Activated naive CD4-positive, alpha-beta T cell treated with anti-CD3 and anti-CD28 coated beads, Interleukin-2, amount 50 U/mL, for 16 hours (primary cell): Measurements from ENCODE around the gene SLC27A2.

Experiments
- DNase-seq: peaks from one replicate; pipeline ENCODE4 v3.0.0-alpha.2; 2020

The SLC27A2 gene

DNA sequence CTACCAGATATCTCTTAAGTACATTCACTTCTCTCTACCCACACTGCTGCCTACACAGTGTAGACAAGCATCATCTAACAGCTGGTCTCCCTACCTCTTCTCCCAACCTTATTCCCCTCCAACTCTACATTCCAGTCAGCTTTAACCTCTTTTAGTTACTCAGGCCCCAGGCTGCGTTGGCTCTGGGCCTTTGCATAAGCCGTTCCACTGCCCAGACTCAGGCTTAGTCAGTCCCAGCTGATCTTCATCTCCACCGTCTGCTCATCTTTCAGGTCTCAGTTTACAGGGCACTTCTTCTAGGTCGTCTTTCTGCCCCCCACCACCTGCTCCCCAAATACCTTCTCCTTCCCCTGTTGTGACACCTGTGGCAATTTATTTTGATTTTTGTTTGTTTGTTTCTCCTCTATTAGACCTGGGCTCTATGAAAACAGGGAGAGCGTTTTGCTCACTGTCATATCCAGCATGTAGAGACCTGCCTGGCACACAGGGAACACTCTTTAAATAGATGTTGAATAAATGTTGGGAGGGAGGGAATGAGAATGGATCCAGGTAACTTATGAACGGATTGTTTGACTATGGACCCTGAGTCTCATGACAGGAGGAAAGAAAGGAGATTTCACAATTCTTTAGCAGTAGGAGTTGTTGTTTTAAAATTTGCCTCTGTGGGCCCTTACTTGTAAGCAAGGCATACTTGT lies 11.1 kb downstream of the SLC27A2 start:
- DNase-seq = no peak

DNA sequence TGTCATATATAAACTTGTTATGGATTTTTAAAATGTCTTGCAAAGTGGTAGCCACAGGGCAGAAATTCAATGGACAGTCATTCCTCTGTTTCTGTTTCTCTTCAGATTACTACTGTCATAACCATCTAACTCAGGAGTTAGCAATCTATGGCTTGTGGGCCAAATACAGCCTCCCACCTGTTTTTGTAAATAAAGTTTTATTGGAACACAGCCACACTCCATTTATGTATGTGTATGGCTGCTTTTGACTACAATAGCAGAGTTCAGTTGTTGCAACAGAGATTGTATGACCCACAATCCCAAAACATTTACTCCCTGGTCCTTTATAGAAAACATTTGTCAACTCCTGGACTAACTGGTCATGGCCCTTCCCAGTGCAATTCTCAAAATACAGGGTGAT lies 20.0 kb downstream of the SLC27A2 start:
- no peak for DNase-seq

DNA sequence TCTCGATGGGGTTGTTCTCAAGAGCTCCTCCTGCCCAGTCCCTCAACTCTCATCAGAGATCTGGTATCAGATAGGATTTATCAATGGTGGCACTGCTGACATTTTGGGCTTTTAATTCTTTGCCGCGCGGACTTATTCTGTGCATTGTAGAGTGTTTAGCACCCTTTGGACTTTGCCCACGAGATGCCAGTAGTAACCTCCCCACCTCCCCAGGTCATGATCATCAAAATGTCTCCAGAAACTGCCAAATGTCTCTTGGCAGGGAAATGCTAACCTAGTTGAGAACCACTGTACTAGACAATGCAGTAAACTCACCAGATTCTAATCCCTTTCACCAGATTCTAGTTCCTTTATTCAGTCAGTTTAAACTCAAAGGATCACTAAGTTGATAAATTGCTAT lies 24.0 kb downstream of the SLC27A2 start:
- no peak for DNase-seq

DNA sequence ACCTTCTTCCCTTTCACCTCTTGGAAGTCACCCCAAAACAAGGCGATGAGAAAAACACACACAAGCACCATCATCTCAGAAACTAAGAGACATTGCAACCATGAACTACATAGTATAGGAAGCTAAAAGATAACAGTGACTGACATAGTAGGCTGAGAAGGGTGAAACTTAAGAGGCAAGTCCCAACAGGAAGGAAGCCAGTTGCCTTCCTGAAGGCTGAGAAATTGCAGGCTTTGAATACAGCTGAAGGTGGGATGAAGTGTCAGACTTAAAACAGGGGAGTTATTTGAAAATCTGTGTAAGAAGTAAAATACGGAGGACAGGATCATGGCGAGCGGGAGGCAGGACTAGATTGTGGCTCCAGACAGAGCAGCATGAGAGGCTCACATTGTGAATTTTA lies 27.8 kb downstream of the SLC27A2 start:
- no peak for DNase-seq

DNA sequence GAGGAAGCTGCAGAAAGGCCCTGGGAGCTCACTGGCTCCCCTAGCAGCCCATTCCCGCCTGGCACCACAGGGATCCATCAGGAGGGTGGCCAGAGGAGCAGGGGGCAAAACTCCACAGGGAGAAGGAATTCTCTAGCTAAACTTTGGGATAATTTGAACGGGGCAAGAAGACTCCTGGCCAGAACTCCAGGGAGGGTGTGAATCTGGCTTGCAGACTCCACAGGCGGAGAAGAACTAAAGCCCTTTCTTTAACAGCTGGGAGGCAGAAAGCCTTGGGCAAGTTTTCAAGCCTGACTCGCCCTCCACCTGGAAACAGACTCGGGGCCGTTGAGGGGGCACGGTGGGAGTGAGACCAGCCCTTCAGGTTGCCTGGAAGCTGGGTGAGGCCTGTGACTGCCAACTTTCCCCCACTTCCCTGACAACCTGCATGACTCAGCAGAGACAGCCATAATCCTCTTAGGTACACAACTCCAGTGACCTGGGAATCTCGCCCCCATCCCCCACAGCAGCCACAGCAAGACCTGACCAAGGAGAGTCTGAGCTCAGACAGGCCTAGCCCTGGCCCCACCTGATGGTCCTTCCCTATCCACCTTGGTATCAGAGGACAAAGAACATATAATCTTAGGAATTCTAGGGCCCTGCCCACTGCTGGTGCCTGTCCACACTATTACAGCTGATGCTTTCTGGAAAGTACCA lies 28.6 kb downstream of the SLC27A2 start:
- no peak for DNase-seq

DNA sequence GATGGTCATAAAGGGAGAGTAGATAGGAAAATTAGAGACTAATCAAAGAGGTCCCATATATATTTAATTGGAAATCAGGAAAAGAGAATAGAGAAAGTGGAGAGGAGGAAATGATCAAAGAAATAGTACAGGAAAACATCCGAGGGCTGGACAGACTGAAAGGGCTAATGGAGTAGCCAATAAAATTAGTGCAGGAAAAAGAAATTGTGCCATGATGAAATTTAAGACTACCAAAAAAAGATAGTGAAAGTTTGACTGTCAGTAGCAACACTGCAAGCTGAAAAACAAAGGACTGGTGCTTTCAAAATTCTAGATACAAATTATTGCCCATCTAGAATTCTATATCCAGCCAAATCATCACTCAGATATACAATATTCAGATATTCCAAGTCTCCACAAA lies 36.3 kb downstream of the SLC27A2 start:
- DNase-seq = no peak

DNA sequence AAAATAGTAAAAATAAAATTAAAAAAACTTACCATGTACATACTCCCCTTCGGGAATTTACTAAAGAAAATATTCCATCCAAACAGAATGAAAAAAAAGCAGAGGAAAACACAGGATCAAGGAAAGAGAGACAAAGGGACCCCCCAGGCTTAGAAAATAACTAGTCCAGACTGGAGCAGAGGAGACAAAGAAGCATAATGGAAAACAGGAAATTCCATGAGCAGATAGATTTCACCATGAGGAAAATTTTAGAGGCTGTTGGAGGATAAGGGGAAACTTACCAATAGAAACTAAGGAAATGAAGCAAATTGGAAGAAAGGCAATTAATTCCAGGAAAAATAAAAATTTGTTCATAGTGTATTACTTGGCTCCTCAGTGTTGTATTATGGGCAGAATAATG lies 36.7 kb downstream of the SLC27A2 start:
- DNase-seq = no peak

DNA sequence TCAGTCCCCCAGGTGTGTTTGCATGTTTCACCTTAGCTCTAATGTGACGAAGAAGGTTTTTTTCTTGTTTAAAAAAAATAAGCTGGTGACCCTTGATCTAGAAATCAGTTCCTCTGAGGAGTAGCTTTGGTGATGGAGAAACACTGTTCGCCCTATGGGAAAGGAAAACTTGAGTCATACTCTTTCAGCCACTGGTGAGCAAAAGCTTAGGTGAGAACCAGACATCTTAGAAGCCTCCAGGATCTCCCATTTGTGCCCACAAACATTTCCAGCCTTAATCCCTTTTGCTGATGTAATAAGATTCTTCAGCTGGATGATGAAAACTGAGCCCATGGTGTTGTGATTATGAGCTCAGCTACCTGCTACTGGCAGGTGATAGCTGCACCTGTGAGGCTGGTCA lies 37.8 kb downstream of the SLC27A2 start:
- no peak for DNase-seq

DNA sequence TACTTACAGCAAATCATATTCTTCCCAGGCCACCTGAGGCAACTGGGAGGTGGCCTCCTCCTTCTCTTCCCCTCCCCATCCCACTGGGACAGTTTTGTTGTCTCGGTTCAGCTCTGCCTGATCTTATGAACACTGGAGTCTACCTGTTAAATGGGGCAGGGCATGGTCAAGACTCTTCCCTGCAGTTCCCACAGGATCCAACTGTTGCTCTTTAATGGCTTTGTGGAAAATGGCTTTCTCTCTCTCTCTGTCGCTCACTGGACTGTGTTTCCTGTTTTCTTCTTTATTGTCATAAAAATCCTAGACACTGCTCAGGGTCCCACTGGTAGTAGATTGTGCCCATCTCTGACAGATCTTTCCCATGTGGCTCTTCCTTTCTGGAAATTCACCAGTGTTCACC lies 40.2 kb downstream of the SLC27A2 start:
- no peak for DNase-seq

DNA sequence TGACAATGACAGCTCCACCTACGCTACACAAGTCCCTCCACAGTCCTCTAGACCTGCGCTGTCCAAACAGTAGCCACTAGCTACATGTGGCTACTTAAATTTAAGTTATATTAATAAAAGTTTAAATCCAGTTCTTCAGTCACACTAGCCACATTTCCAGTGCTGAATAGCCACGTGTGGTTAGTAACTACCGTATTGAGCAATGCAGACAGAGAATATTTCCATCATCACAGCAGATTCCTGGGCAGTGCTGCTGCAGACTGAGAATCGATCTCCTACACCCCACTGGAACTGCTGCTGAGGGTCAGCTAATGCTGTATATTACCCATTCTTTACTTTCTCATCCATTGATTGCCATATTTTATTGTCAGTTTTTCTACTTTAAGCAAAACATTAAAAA lies 42.6 kb downstream of the SLC27A2 start:
- DNase-seq = no peak

DNA sequence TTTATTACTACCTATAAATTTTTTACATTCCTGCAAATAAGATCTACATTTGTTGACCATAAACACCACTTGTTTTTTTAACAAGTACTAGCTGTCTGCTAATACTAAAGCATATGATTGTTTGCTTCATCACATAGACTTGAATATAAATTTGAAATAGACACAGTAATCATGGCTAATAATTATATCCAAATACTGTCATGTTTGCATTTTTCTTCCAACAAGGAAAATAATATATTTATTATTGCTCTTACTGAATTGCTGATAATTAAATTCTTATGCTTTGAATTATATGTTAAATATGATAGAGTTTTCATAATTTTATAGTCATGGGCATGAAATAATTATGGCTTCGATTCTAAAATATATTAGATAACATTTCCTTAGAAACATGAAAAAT lies 43.1 kb downstream of the SLC27A2 start:
- DNase-seq = no peak

DNA sequence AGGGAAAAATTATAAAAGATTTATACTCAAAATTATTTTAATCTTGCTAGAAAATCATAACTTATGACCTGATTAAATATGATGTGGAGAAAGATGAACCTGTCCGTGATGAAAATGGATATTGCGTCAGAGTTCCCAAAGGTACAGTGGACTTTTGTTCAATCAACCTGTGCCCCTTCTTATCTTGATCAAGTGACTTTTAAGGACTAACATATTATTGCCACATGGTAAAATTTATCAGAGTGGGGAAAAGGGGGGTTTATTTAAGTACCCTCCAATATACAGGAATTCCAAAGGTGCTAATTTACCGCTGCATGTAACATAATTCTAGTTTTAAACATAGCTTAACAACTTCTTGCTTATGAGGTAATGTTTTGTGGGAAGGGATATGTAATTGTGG lies 43.9 kb downstream of the SLC27A2 start:
- no peak for DNase-seq

DNA sequence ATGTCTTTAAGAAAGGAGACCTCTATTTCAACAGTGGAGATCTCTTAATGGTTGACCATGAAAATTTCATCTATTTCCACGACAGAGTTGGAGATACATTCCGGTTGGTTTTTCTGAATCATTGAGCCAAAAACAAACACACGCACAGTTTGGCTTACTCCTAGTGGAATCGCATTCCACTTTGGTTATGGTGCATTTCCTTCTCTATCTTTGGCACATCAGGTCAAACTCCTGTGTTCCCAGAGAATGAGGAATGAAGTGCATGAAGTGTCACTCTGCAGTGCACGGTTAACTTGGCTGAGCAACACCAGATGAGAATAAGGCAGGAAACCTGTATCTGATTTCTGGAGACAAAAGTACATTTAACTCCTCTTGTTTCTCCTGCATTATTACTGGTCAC lies 45.1 kb downstream of the SLC27A2 start:
- no peak for DNase-seq

DNA sequence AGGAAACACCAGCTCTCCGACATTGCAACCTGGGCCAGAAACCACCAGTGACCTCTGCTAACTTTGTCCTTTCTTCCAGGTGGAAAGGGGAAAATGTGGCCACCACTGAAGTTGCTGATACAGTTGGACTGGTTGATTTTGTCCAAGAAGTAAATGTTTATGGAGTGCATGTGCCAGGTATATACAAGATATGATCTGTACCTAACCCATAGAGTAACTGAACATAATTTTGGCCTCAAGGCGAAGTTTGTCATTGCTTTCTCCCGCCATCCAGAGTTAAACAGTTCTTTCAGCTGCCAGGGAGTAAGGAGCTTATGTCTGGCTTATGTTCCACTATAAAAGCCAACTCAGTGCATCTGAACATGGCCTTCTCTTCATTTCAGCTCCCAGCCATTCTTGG lies 46.9 kb downstream of the SLC27A2 start:
- DNase-seq = no peak

DNA sequence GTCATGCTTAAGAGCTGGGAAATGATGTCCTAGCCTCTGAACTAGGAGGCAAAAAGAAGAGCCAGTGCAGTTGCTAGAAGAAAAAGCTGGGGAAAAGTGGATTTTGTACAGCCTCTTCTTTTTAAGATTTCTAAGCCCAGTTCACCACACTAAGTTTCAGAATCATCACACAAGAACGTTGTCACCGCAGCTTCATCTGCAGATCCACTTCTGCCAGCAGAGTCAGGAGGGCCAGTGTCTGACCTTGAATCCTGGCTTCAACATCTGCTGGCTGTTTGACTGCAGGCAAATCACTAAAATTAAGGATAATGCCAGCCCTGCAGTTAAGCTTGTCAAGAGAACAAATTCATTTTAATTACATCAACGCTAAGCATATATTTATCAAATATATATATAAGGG lies 47.3 kb downstream of the SLC27A2 start:
- DNase-seq = no peak

DNA sequence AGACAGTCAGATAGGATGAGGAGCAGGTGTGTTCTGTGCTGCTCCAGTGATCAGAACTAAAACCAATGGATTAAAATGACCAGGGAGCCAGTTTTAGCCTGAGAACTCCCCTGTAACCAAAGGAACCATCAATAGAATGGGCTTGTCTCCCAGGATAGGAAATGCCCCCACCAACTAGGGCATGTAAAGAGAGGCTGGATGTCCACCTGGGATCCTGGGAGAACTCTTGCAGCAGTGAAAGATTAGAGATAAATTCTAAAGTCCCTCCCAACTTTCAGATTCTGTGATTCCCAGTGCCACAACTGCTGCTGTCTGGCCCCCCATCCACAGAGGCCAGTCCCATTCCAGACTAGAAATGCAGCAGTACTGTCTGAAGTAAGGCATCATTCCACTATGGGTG lies 49.8 kb downstream of the SLC27A2 start:
- no peak for DNase-seq

DNA sequence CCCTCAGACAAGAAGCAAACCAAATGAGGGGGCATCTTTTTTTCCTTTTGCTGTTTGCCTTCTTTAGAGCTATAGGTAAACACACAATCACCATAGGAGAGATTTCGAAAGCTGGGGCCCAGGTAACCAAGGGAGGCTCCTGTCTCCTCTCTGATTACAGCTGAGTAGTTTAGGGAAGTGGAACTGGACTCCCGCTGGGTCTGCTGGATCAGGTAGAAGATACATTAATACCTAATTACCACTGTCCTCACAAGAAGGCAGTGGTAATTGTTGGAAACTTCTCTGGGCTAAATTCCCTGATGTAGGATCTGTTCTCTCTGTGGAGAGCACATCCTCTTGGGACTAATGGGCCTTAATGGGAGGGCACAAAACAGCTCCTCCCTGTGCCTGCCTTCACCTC lies 50.8 kb downstream of the SLC27A2 start:
- no peak for DNase-seq

DNA sequence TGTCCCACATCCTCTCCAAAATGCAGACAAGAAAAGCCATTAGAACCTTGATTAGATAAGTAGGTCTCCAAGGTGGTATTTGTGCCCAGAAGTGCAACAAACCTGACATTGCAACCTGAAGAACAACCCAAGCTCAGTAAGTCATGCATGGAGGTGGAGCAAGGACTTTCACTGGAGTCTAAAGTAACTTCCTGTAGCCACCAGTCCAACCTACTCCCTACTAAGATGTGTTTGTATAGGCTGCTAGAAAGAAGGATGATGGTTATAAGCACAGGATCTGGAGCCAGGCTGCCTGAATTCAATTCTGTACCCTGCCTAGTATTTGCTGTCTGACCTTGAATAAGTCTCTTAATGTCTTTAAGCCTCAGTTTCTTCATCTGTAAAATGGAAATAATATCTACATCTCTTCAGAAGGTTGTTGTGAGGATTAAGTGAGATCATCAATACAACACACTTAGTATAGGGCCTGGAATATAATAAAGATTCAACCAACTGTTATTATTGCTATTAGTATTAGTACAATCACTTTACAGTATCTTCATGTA lies 51.3 kb downstream of the SLC27A2 start:
- no peak for DNase-seq

DNA sequence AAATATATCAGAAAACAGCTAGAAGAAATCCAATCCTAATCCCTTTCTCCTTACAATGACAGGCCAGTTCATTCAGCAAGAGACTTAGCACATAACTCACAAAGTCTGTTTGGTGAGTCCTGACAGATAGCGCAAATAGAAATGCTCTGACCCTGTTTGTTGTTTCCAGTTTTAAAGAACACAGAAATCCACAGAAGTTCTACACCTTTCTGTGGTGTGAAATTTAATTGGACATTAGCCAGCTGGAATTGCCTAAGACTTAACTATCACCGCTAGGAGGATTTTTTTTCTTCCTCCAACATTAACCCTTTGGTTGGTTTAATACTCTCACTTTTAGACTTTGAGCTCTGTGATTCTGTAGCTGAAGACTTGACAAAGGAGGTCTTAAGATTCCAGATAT lies 52.8 kb downstream of the SLC27A2 start:
- DNase-seq = no peak

DNA sequence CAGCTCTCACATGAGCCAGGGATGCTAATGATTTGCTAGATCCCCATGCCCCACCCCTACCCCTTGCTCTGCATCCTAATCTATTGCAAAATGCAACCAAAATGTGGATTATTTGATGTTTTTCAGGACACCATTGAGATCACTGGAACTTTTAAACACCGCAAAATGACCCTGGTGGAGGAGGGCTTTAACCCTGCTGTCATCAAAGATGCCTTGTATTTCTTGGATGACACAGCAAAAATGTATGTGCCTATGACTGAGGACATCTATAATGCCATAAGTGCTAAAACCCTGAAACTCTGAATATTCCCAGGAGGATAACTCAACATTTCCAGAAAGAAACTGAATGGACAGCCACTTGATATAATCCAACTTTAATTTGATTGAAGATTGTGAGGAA lies 53.8 kb downstream of the SLC27A2 start:
- DNase-seq = no peak

DNA sequence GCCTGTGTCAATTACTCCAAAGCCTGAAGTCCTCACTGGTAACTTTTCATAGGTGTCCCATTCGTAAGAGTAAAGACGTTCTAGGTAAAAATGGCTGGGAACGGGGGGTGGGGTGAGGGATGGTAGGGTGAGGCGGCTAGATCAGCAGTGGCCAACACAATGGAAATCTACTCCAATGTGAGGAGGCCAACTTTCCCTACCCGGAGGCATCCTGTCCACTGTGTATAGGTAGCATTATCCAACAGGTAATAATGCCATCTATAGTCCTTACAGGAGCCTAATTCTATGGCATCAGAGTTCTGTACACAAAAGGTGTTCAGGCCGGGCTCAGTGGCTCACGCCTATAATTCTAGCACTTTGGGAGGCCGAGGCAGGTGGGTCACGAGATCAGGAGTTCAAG lies 54.4 kb downstream of the SLC27A2 start:
- no peak for DNase-seq

DNA sequence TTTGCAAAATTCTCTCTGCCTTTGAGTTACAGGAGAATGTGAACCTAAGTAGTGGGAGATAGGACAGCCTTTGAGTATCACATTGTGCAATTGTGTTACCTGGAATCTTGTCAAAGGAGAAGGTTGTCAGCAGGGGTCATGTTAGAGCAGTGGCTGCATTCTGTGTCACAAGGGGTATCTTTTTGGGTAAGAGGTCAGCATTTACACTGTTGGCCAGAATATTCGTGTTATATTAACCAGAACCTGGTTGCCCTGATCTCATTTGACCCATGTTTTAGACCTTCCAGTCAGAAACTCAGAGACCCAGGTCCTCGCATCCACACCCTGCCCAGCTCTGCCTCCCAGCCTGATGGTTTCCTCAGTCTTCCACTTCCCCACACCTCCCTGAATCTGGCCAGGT lies 56.3 kb downstream of the SLC27A2 start:
- DNase-seq = no peak

DNA sequence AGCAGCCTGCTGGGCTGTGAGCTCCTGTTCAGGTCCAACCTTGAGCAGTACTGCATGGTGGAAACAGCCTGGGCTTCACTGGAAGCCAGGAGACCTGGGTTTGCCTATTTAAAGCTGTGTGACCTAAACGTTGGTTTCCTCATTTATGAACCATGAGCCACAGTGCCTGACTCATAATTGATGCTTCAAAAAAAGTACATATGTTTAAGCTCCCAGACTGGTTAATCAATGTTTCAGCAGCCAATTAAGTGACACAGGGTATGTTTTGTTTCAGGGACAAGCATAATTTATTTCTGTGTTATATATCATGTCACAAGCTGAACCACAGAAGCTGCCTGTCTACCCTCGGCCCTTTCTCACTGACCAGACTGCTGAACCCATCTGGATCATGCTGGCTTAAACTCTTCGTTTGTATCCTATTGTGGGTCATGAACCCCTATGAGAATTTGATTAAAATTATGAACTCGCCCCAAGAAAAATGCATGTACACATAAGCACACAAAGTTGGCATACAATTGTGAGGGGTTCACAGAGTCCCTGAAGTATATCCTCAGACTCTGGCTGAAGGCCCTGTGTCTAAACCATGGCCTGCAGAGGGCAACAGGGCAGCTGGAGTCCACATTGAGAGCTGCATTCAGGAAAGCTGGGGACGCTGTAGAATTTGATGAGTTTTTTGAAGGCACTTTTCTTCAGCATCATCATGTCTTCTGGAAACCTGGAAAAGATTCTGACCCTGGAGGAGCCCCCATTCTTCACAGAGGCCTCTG lies 59.9 kb downstream of the SLC27A2 start:
- no peak for DNase-seq

DNA sequence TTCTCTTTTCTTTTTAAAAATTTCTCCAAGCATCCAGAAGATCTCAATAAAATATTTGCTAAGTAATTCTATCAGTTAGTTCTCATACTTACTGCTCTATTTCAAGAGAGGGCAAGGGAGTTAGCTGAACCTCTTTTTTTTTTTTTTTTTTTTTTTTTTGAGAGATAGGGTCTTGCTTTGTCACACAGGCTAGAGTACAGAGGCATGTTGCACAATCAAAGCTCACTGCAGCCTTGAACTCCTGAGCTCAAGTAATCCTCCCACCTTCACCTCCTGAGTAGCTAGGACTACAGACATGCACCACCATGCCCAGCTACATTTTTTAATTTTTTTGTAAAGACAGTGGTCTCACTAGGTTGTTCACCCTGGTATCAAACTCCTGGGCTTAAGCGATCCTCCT lies 62.2 kb downstream of the SLC27A2 start:
- no peak for DNase-seq
